ENCODE results near the gene ITGBL1.

Gene ITGBL1

GRCh38 chr13:101624210-101624922, 171.9 kb downstream of the ITGBL1 start:
- H3K9me3 ChIP-seq (ENCODE audit: control insufficient read depth, insufficient read depth, low read depth, low read length) = no peaks in the 10 kb centered on the region
- H3K4me3 ChIP-seq (ENCODE audit: low read depth, low read length) = no peak overlapping the region
- TF ChIP-seq, protein P1, sequence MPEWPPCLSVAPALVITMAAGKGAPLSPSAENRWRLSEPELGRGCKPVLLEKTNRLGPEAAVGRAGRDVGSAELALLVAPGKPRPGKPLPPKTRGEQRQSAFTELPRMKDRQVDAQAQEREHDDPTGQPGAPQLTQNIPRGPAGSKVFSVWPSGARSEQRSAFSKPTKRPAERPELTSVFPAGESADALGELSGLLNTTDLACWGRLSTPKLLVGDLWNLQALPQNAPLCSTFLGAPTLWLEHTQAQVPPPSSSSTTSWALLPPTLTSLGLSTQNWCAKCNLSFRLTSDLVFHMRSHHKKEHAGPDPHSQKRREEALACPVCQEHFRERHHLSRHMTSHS (tag by site-specific recombination; IDR thresholded peaks at IDR 0.05) = no peak
- TF ChIP-seq ZNF585B (tag by site-specific recombination; IDR thresholded peaks at IDR 0.05) = no peak
- no peak for TF ChIP-seq TCF7L2 (IDR thresholded peaks at IDR 0.05; ENCODE audit: borderline replicate concordance, low read depth, low read length)
- TF ChIP-seq, protein P2, sequence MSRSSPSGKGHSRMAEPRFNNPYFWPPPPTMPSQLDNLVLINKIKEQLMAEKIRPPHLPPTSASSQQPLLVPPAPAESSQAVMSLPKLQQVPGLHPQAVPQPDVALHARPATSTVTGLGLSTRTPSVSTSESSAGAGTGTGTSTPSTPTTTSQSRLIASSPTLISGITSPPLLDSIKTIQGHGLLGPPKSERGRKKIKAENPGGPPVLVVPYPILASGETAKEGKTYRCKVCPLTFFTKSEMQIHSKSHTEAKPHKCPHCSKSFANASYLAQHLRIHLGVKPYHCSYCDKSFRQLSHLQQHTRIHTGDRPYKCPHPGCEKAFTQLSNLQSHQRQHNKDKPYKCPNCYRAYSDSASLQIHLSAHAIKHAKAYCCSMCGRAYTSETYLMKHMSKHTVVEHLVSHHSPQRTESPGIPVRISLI (tag by site-specific recombination; IDR thresholded peaks at IDR 0.05) = no peak
- TF ChIP-seq ZNF24 (tag by site-specific recombination; IDR thresholded peaks at IDR 0.05) = no peak
- no peak for TF ChIP-seq ZNF248 (tag by site-specific recombination; IDR thresholded peaks at IDR 0.05)
- TF ChIP-seq ZNF341 (tag by site-specific recombination; IDR thresholded peaks at IDR 0.05; ENCODE audit: low read depth) = no peak
- TF ChIP-seq, protein P3, sequence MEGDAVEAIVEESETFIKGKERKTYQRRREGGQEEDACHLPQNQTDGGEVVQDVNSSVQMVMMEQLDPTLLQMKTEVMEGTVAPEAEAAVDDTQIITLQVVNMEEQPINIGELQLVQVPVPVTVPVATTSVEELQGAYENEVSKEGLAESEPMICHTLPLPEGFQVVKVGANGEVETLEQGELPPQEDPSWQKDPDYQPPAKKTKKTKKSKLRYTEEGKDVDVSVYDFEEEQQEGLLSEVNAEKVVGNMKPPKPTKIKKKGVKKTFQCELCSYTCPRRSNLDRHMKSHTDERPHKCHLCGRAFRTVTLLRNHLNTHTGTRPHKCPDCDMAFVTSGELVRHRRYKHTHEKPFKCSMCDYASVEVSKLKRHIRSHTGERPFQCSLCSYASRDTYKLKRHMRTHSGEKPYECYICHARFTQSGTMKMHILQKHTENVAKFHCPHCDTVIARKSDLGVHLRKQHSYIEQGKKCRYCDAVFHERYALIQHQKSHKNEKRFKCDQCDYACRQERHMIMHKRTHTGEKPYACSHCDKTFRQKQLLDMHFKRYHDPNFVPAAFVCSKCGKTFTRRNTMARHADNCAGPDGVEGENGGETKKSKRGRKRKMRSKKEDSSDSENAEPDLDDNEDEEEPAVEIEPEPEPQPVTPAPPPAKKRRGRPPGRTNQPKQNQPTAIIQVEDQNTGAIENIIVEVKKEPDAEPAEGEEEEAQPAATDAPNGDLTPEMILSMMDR (tag by site-specific recombination; IDR thresholded peaks at IDR 0.05) = no peak
- TF ChIP-seq KLF10 (tag by site-specific recombination; IDR thresholded peaks at IDR 0.05) = no peak
- TF ChIP-seq KLF17 (tag by site-specific recombination; IDR thresholded peaks at IDR 0.05) = no peak
- no peak for TF ChIP-seq ZNF133 (tag by site-specific recombination; IDR thresholded peaks at IDR 0.05)
- TF ChIP-seq ZNF423 (tag by site-specific recombination; IDR thresholded peaks at IDR 0.05) = no peak
- TF ChIP-seq, protein P4, sequence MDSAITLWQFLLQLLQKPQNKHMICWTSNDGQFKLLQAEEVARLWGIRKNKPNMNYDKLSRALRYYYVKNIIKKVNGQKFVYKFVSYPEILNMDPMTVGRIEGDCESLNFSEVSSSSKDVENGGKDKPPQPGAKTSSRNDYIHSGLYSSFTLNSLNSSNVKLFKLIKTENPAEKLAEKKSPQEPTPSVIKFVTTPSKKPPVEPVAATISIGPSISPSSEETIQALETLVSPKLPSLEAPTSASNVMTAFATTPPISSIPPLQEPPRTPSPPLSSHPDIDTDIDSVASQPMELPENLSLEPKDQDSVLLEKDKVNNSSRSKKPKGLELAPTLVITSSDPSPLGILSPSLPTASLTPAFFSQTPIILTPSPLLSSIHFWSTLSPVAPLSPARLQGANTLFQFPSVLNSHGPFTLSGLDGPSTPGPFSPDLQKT (IDR thresholded peaks at IDR 0.05; ENCODE audit: borderline replicate concordance, low read depth, low read length) = no peak
- TF ChIP-seq SCRT2 (tag by site-specific recombination; IDR thresholded peaks at IDR 0.05) = no peak
- no peak for TF ChIP-seq ZBTB48 (tag by site-specific recombination; IDR thresholded peaks at IDR 0.05)
- TF ChIP-seq ZNF621 (tag by site-specific recombination; IDR thresholded peaks at IDR 0.05) = no peak
- no peak for TF ChIP-seq ZNF677 (tag by site-specific recombination; IDR thresholded peaks at IDR 0.05)
- no peak for TF ChIP-seq FEZF1 (tag by site-specific recombination; IDR thresholded peaks at IDR 0.05)
- no peak for TF ChIP-seq ZNF433 (tag by site-specific recombination; IDR thresholded peaks at IDR 0.05; ENCODE audit: low read depth)
- TF ChIP-seq HOXA7 (CRISPR knock-in tag; IDR thresholded peaks at IDR 0.05; ENCODE audit: borderline replicate concordance) = no peak
- H3K27ac ChIP-seq (ENCODE audit: extremely low read depth, low read depth, low read length) = no peak overlapping the region
- CTCF ChIA-PET = no interaction called here
- no peaks in the 10 kb centered on the region for H3K4me1 ChIP-seq (ENCODE audit: control insufficient read depth, insufficient read depth, low read length)
- POLR2A ChIA-PET = no interaction called here
- no peaks in the 10 kb centered on the region for H3K36me3 ChIP-seq (ENCODE audit: control insufficient read depth in 2 of 2, insufficient read depth in 1 of 2, low read length in 2 of 2)

- Histone ChIP-seq H3K4me1 (ENCODE audit: control insufficient read depth, insufficient read depth, low read length) (no peaks in the 10 kb centered on the region), H3K36me3 (ENCODE audit: control insufficient read depth in 2 of 2, insufficient read depth in 1 of 2, low read length in 2 of 2) (no peaks in the 10 kb centered on the region), H3K27ac (ENCODE audit: extremely low read depth, low read depth, low read length) (no peak overlapping the region), H3K9me3 (ENCODE audit: control insufficient read depth, insufficient read depth, low read depth, low read length) (no peaks in the 10 kb centered on the region), H3K4me3 (ENCODE audit: low read depth, low read length) (no peak overlapping the region)
- ChIA-PET POLR2A (no interaction called here), CTCF (interaction anchor here (0.6 kb wide), 1 partner anchor 35 kb away, joined by 3 read pairs; no protein-coding TSS in a partner anchor)
- TF ChIP-seq ZNF645 (tag by site-specific recombination; IDR thresholded peaks at IDR 0.05) (no peak), SALL2 (tag by site-specific recombination; IDR thresholded peaks at IDR 0.05; ENCODE audit: borderline replicate concordance) (no peak)
- TF ChIP-seq, protein P5, sequence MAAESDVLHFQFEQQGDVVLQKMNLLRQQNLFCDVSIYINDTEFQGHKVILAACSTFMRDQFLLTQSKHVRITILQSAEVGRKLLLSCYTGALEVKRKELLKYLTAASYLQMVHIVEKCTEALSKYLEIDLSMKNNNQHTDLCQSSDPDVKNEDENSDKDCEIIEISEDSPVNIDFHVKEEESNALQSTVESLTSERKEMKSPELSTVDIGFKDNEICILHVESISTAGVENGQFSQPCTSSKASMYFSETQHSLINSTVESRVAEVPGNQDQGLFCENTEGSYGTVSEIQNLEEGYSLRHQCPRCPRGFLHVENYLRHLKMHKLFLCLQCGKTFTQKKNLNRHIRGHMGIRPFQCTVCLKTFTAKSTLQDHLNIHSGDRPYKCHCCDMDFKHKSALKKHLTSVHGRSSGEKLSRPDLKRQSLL (tag by site-specific recombination; IDR thresholded peaks at IDR 0.05) = no peak
Observed at GRCh38 chr13:101624981-101625380, 172.5 kb downstream of the ITGBL1 start.

Data from HEK293 (cell line).